Kidney glomerular epithelial cell (primary cell): ENCODE results near the gene CCDC3.
"Not testable (repeated sequence)": the region's sequence is repeated elsewhere in the genome, so short reads cannot be mapped to it uniquely, and the experiment has no call there.

Experiments
- DNase-seq: peaks from one replicate; lab custom pipeline; 2025; lab: John Stamatoyannopoulos, UW

Gene CCDC3

DNA sequence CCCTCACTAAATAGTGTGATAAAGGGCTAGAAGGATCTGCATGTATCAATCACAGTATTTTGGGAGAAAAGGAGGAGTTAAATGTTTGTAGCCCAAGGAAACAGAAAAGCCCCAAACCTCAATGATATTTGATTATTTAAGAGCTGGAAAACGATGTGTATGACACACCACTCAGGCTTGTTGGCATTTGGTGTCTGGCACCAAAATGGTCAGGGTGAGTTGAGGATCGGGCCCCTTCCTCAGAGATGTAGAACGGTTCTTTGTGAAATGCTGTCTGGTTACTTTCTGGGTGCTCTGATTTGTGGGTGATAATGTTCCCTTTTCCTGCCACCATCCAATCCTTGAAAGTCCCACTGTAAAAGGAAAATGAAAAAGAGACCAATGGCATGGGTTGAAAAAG lies 113.7 kb downstream of the CCDC3 start:
- DNase-seq, result no peak

DNA sequence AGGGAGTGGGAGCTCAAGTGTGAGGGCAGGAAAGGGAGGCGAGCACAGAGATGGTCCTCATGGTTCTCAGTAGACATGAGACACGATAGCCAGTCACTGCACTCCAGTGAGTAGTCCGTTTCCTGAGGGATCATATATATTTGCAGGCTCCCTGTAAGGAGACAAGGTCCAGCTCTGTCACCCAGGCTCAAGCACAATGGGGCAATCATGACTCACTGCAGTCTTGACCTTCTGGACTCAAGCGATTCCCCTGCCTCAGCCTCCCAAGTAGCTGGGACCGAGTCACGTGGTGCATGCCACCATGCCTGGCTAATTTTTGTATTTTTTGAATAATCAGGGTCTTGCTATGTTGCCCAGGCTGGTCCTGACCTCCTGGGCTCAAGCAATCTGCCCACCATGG lies 116.7 kb downstream of the CCDC3 start:
- no peak for DNase-seq

DNA sequence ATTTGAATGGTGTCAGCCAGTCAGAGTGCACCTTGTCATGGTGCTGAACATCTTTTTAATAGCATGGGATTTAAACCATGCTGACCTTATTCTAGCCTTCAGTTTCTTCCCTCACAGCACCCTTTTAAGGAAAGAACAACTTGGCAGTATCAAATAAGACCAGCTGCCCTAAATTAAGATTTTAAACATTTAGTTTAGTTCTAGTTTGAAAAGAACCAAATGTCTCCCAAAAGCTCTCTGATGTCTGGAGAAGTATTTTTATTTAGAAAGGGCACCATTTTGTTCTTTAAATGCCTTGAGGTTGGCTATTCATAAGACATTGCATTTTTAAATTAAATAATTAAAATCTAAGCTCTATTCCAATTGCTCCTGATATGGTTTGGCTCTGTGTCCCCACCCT lies 121.1 kb downstream of the CCDC3 start:
- no peak for DNase-seq

DNA sequence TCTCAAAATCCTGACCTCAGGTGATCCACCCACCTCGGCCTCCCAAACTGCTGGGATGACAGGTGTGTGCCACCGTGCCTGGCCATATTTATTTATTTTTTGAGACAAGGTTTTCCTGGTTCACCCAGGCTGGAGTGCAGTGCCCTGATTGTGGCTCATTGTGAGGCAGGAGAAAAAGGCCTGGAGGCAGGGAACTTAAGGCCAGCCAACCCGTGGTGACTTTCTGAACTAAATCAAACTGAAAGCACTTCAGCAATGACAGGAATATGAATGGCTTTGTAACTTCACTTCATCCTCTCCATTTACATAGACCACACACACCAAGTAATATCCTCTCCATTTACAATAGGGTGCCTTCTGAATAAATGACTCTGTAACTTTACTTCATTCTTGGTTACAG lies 124.4 kb downstream of the CCDC3 start:
- DNase-seq, result no peak

DNA sequence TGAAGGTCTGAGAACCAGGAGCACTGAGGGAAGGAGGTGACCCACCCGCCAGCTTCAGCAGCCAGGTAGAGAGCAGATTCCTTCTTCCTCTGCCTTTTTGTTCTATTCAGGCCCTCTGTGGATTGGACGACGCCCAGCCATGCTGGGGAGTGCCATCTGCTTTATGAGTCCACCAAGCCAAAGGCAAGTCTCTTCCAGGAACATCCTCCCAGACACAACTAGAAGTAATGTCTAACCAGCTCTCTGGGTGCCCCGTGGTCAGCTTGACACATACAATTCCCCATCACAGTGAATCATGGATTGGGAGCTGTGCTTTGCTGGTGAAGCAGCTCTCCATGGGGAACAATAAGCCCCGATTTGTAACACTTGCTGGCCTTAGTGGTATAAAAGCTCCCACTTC lies 125.2 kb downstream of the CCDC3 start:
- no peak for DNase-seq

DNA sequence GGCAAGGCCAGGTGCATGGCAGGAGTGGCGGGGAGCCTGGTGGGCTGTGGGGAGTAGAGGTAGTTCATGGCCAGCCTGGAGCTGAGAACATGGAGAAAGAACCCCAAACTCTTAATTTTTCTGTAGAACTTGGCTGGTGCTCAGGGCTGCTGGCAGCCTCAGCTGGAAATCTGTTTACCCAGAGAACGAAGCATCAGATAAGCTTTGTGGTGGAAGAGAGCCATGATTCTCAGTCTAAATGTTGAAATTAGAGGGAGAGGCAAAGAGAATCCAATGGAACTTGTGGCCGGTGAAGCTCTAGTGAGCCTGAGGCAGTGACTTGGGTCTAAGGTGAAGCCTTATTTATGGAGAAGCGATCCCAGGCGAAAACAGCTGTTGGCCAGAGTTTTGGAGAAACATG lies 126.4 kb downstream of the CCDC3 start:
- no peak for DNase-seq

DNA sequence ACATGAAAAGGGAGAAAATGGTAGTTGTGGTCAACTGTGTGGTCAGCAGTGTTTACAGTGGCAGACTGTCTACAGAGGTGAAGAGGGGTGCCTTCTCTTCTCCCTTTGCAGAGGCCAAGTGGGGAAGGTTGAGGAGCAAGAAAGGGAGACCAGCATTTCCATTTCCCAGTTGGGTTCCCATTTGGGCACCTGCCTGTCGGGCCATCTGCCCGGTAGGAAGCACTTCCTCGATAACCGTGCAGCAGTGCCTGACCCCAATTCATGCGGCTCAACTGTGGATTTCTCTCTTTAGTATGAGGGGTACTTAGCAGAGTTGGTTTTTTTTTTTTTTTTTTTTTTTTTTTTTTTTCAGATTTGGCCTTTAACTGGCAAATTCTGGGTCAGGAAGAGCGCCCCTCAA lies 127.0 kb downstream of the CCDC3 start:
- no peak for DNase-seq

DNA sequence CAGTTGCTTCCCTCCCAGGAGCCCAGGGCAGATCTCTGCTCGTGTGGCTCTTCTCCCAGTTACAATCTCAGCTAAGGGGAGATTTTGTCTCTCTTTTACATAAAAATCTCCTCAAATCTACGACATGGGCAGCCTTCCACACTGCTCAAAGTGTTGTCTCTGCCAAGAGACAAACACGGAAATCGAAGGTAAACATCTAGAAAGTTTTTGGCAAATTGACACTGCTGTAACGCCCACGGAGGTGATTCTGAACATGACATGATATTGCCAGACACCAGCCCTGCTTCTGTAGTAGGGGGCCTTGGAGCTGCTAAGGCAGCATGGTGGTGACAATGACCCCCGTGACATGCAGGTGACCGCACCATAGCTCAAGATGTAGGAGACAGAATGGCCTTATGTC lies 128.3 kb downstream of the CCDC3 start:
- DNase-seq, result no peak

DNA sequence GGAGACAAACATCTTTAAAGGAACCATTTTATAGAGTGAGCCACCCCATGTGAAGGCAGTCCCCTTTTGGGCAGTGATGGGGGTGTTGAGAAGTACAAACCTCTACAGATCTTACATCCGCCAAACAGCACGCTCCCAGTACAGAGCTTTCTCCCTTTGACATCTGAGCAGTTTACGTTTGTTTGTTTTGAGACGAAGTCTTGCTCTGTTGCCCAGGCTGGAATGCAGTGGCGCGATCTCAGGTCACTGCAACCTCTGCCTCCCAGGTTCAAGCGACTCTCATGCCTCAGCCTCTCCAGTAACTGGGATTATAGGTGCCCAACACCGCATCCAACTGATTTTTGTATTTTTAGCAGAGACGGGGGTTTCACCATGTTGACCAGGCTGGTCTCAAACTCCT lies 128.9 kb downstream of the CCDC3 start:
- no peak for DNase-seq

DNA sequence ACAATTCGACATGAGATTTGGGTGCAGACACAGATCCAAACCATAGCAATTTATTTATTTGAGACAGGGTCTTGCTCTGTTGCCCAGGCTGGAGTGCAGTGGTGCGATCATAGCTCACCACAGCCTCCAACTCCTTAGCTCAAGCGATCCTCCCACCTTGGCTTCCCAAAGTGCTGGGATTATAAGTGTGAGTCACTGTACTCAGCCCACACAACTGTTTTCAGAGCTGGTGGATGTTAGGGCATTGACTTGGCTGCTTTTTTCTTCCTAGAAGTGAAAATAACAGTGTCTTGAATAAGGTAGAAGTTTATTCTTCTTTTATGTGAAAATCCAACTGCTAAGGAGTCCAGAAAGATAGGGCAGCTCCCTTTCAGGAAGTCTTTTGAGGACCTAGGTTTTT lies 132.1 kb downstream of the CCDC3 start:
- peak; percentile 67 for DNase-seq

DNA sequence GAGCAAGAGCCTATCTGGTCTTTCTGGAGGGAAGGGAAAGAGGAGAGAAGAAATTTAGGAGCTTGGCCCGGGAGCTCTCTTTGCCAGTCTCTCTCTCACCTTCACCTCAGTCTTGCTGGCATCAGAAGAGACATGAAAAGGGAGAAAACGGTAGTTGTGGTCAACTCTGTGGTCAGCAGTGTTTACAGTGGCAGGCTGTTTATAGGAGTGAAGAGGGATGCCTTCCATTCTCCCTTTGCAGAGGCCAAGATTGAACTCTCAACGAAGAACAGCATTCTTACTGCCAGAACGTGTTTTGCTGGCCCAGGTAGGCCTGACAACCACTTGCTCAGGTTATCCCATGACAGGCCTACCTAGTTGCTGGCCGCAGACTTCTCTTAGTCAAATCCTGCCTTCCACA lies 133.3 kb downstream of the CCDC3 start:
- no peak for DNase-seq

DNA sequence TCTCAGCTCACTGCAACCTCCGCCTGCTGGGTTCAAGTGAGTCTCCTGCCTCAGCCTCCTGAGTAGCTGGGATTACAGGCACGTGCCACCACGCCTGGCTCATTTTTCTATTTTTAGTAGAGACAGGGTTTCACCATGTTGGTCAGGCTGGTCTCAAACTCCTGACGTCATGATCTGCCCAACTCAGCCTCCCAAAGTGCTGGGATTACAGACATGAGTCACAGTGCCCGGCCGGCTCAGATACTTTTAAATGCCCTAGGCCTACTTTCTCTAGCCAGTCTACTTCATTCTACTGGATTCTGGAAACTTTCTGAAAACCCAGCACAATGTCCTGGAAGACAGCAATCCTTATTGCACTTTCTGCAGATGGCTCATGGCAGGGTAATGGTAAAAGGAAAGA lies 136.0 kb downstream of the CCDC3 start:
- DNase-seq, result not testable (repeated sequence)

DNA sequence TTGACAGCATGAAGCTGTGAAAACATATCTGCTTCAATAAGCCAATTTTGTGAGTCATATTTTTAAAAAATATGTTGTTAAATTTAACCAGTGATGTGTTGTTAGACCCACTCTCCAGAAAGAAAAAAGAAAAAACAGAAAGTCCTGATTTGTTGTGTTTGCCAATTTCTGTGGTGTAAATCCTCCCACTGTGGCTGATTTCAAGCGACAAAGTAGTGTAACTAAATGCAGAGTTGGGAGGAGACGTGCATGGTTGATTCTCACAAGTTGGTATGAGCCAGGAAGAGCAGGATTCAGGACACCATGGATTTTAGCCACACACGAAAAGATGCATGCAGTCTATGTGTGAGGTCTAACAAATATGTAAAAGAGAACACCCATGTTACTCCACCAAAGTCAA lies 139.1 kb downstream of the CCDC3 start:
- DNase-seq, result no peak

DNA sequence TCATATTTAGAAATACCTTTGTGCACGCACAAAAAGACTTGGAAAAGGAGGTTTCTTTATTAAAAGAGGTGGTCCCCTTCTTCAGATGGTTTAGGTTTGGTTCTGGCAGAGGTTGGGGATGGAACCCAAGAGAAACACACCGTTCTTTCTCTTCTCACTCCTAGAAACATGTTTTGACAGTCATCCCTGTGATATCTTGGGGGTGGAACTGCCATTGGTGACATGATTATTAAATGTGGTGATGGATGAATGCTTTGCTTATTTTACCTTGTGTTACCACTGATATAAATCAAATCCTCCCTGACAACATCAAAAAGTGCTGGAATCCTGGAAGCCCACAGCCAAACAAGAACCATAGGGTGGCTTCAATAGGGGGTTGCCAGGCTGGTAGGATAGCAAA lies 146.5 kb downstream of the CCDC3 start:
- no peak for DNase-seq

DNA sequence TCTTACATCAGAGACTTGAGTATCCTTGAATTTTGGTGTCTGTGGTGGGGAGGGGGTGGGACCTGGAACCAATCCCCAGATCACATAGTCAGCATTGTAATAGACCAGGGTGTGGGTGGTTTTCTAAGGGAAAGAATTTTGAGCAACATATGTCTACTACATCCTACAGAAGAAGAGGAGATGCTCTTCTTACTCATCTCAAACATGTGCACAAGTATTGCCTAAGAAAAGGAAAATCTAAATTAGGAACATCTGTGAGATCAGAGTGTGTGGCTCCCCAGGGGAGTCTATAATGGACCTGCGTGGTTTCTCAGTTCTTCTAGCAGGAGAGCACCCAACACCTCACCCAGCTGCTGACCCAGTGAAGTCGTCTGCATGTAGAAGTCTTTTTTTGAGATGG lies 148.8 kb downstream of the CCDC3 start:
- no peak for DNase-seq

DNA sequence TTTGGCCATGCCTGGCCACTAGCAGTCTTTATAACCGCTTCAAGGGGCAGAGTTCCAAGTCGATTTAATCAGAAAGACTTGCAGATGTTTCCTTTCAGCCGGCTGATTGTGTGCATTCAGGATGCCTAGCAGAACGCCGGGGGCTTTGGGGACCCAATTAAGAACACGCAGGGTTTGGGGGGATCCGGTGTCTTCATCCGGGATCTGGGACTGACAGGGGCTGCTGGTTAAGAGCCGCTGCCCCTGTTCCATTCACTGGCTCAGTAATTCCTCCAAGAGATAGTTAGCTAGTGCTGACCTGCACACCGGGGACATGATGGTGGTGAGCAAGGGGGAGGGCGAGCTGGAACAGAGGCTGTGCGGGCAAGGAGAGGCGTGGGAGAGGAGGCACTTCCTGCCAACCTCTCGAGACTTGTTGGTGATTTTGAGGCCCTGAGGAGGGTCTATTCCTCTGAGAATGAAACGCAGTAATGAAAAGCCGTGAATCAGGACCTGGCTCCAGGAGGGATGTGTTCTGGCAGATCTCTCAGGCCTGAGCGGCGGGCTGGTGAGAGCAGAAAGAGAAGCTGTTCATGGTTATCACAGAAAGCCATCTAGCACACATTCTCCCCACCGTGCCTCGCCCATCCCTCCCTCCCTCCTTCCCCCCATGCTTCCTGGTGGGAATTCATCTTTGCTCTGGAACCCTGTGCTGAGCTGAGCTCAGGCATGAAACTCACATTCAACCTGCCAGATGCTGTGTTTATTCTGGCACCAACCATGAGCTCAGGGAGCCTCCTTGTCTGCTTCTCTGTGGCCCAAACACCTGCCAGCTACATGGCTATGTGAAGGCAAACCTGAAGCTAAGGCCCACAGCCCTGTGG lies 152.0 kb downstream of the CCDC3 start:
- DNase-seq, result no peak

DNA sequence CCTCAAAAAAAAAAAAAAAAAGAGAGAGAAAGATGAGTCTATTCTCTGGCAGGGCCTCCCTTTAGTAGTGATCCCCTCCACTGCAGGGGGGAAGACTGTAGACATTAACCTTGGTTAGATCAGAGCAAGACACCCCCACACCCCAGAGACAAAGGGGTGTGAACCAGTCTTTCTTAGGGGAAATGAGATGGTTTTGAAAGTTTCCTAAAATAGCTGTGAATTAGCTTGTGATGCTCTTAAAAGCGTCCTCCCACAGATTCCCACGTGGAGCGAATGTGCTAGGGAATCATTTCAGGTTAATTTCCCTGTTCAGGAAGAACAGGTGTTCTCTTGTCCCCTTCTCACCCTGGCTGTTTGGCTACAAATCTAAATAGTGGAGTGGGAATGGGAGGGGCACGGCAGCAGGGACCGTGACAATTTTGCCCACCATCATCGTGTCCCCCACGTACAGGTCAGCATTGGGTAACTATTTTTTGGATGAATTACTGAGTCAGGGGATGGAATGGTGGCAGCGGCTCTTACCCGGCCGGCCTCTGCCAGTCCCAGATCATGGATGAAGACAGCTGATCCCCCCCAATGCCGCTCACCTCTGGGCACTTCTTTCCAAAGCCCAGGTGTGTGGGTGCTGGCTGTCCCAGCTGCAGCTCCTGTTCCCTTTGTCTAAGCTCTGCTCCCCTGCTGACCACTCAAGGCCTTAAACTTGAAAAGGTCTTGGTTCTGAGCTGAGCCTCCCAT lies 152.9 kb downstream of the CCDC3 start:
- no peak for DNase-seq

DNA sequence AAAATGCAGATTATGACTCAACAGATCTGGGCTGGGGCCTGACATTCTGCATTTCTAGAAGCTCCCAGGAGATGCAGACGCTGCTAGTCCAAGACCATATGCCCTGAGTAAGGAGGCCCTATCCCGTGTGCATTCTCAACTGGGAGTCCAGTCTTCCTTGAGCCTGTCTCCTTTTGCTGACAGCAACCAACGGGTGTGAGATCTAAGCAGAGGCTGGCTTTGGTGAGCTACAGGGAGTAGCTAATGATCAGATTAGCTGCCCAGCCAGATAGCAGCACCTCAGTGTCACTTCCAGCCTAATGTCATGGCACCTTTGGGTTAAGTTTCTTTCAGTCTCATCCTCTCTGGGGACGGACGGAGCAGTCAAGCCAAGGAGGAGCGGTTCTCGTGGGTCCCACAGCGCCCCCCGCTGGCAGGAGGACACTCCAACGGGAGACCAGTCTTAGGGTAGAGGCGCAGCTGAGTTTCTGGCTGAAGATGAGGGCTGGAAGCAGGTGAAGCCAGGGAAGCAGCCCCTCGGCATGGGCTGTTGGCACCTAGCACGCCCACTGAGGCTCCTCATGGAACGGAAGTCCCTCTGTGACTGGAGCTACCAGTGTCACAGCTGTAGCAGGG lies 154.0 kb downstream of the CCDC3 start:
- no peak for DNase-seq

DNA sequence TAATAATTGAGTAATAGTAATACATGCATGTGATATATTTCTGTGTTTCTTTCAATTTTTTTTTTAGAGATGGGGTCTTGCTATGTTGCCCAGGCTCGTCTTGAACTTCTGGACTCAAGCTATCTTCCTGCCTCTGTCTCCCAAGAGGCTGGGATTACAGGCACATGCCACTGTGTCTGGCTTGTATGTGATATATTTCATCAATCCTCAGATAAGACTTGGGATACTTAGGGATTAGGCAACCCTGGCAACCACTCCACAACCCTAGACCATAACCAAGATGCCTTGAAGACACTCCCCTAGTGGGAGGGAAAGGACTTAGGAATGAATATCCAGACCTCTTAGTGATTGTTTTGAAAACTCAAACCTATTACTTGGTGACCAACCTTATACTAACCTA lies 154.8 kb downstream of the CCDC3 start:
- no peak for DNase-seq
